ENCODE results near the gene MUC22.
"Not testable (repeated sequence)": the region's sequence is repeated elsewhere in the genome, so short reads cannot be mapped to it uniquely, and the experiment has no call there.

The MUC22 gene

GRCh38 chr6:31000067-31000860, 10.0 kb upstream of the MUC22 start:
- DNase-seq = not testable (repeated sequence)

- DNase-seq = no peak
Measured at GRCh38 chr6:31001281-31001888, 8.9 kb upstream of the MUC22 start.

GRCh38 chr6:31002471-31002870, 7.8 kb upstream of the MUC22 start:
- DNase-seq = no peak

GRCh38 chr6:31004794-31005193, 5.5 kb upstream of the MUC22 start:
- no peak for DNase-seq

GRCh38 chr6:31005249-31006020, 4.8 kb upstream of the MUC22 start:
- DNase-seq = no peak

GRCh38 chr6:31007694-31008093, 2.6 kb upstream of the MUC22 start:
- DNase-seq = no peak

GRCh38 chr6:31008165-31008564, 2.1 kb upstream of the MUC22 start:
- no peak for DNase-seq

GRCh38 chr6:31009731-31010130, 543 bp upstream of the MUC22 start:
- no peak for DNase-seq

- DNase-seq = no peak
Measured at GRCh38 chr6:31011153-31011552, 879 bp downstream of the MUC22 start.

GRCh38 chr6:31016659-31017299, 6.5 kb downstream of the MUC22 start:
- no peak for DNase-seq

- not testable (repeated sequence) for DNase-seq
Measured at GRCh38 chr6:31017436-31017835, 7.2 kb downstream of the MUC22 start.

- DNase-seq = no peak
Measured at GRCh38 chr6:31020057-31020456, 9.8 kb downstream of the MUC22 start.

GRCh38 chr6:31020631-31021255, 10.5 kb downstream of the MUC22 start:
- DNase-seq = not testable (repeated sequence)

GRCh38 chr6:31021705-31022531, 11.6 kb downstream of the MUC22 start:
- not testable (repeated sequence) for DNase-seq

GRCh38 chr6:31025595-31025994, 15.3 kb downstream of the MUC22 start:
- no peak for DNase-seq

- no peak for DNase-seq
Measured at GRCh38 chr6:31031095-31031494, 20.8 kb downstream of the MUC22 start.

GRCh38 chr6:31033075-31033474, 22.8 kb downstream of the MUC22 start:
- DNase-seq = no peak

- no peak for DNase-seq
Measured at GRCh38 chr6:31035862-31036497, 25.7 kb downstream of the MUC22 start.

GRCh38 chr6:31037169-31037568, 26.9 kb downstream of the MUC22 start:
- DNase-seq = no peak

- DNase-seq = no peak
Measured at GRCh38 chr6:31037682-31038081, 27.4 kb downstream of the MUC22 start.

- no peak for DNase-seq
Measured at GRCh38 chr6:31038559-31038958, 28.3 kb downstream of the MUC22 start.

Data from CD4-positive, alpha-beta T cell treated with Interleukin-17A for 4 hours (primary cell).